ENCODE data around the gene CIRBP.

GRCh38 chr19:1261798-1262622 lies 7.1 kb upstream of the CIRBP start:
- TF ChIP-seq GATA2 (IDR thresholded peaks at IDR 0.05; ENCODE audit: low read depth, low read length) (no peak), GATA3 (IDR thresholded peaks at IDR 0.05; ENCODE audit: low read depth, low read length) (no peak)

Data from SH-SY5Y (cell line).